Choroid plexus epithelial cell (primary cell): ENCODE data around the gene TMEM72.
A peak's percentile ranks its signal among the peaks of the same experiment; 100 is the strongest.

Experiments used
- DNase-seq: peaks from one replicate; pipeline ENCODE4 v3.0.0-alpha.2; 2010; ENCODE audit warnings: low read depth
- H3K4me3 ChIP-seq: 2 replicates; pipeline ENCODE4 v1.5.1; 2011; ENCODE audit warnings: low read depth, mild to moderate bottlenecking, control low read depth, low read length, moderate library complexity
- TF ChIP-seq, protein P1 (sequence below): conservative IDR thresholded peaks from 2 replicates; pipeline ENCODE4 v1.5.1; 2011; ENCODE audit warnings: low read depth, mild to moderate bottlenecking, control low read depth, inconsistent platforms, low read length, moderate library complexity

Gene TMEM72

DNA sequence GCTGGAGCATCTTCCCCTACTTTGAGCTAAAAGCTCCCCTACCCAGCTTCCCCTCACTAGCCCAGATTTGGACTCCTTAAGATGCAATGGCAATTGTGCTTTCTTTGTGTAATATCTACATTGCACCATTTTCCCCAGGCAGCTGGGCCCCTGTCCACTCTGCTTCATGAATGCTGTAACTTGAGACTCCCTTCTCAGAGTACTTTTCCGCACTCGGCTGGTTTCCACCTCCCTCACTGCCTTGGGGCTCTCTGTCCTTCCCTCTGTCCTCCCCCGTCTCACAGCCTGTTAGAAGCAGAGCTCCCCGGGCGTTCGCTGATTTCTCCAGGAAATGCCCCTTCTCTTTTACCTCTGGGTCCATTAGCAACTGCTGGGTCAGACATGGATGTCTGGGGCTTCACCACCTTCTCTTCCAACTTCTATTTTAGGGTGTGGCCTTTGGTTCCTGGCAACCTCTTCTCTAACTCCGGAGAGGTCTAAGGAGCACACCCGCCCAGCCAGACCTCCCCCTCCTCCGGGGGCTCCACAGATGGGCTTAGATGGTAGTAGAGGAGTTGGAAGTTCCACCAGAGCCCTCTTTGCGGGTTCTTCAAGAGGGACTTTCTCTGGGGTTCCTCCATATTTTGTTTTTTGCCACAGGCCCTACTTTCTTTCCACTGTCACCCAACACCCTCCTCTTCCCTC lies 2.9 kb upstream of the TMEM72 start:
- peak; percentile 82 for DNase-seq
- TF ChIP-seq, protein P1, sequence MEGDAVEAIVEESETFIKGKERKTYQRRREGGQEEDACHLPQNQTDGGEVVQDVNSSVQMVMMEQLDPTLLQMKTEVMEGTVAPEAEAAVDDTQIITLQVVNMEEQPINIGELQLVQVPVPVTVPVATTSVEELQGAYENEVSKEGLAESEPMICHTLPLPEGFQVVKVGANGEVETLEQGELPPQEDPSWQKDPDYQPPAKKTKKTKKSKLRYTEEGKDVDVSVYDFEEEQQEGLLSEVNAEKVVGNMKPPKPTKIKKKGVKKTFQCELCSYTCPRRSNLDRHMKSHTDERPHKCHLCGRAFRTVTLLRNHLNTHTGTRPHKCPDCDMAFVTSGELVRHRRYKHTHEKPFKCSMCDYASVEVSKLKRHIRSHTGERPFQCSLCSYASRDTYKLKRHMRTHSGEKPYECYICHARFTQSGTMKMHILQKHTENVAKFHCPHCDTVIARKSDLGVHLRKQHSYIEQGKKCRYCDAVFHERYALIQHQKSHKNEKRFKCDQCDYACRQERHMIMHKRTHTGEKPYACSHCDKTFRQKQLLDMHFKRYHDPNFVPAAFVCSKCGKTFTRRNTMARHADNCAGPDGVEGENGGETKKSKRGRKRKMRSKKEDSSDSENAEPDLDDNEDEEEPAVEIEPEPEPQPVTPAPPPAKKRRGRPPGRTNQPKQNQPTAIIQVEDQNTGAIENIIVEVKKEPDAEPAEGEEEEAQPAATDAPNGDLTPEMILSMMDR: no peak
- no peak overlapping the region for H3K4me3 ChIP-seq

DNA sequence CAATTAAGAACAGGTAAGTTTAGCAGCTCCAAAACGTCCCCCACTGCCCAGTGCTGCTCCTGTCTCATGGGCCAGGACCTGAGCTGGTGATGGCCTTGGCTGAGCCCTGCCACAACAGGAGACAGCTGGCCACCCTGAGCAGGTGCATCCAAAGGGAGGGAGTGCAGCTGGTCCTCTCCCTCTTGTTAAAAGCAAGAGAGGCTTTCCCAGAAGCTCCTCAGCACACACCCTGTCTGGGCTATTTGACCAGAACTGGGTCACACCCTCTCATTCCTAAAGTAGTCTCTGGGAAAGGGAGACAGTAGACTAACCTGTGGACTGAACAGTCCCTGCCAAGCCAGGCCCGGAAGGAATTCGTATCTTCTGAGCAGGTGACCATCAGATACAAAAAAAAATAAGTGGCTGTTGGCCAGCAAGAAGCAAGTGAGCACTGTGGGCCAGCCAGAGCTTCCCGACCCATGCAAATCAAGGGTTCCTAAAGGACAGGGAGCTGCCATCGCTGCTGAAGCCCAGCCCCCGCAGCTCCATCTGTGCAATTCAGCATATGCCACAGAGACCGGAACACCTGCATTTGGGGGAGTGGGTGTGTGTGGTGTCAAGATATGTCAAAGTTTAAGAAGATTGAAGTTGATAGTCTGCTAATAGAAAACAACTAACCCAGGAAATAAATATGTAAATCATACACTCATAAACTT lies 2.1 kb upstream of the TMEM72 start:
- DNase-seq: no peak
- TF ChIP-seq, protein P1: no peak
- no peak overlapping the region for H3K4me3 ChIP-seq

DNA sequence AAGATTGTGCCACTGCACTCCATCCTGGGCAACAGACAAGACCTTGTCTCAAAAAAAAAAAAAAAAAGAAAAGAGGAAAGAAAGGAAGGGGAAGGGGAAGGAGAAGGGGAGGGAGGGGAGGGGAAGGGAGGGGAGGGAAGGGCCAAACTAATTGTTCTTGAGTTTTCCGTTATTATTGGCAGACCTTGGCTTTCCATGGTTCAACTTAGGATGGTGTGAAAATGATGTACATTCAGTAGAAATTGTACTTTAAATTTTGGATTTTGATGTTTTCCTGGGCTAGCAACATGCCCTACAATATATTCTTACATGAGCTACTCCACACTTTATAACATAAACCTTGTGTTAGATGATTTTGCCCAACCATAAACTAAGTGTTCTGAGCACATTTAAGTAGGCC lies 1.2 kb upstream of the TMEM72 start:
- H3K4me3 ChIP-seq: no peak overlapping the region
- no peak for DNase-seq
- TF ChIP-seq, protein P1: no peak

DNA sequence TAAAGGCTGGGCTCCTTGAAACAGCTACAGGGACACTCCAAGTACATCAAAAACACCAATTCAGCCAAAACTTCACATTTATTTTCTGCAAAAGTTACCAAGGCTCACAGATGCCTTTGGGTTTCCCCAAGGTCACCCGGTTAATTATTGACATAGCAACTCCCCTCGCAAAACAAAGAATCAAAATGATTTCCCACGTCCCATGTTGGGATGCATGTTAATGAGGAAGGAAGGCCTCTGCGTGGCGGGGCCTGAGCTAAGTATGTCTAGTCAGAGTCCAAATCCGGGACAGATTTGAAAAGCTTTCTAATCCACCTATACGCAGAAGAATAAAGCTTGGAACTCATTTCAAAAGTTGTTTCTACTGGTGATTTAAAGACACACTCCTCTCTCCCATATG lies 535 bp upstream of the TMEM72 start:
- TF ChIP-seq, protein P1: no peak
- H3K4me3 ChIP-seq: no peak overlapping the region
- no peak for DNase-seq

DNA sequence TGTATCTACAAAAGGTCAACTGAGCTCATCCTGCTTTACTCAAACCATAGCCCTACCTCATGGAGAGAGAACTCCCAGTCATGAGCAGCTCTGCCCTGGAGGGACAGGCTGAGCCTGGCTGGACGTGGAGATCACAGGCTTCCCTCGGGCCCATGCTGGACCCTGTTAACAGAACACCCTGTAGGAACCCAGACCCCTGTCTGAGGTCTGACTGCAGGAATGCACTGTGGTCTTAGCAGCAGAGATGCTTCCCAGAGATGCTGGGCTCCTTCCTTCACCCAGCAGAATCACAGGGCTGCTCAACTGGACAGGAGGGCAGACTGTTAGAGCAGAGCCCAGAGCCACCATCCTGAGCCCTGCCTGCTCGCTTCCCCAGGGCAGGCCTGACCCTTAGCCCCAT lies 814 bp downstream of the TMEM72 start:
- no peak for DNase-seq
- H3K4me3 ChIP-seq: no peak overlapping the region
- TF ChIP-seq, protein P1: no peak

DNA sequence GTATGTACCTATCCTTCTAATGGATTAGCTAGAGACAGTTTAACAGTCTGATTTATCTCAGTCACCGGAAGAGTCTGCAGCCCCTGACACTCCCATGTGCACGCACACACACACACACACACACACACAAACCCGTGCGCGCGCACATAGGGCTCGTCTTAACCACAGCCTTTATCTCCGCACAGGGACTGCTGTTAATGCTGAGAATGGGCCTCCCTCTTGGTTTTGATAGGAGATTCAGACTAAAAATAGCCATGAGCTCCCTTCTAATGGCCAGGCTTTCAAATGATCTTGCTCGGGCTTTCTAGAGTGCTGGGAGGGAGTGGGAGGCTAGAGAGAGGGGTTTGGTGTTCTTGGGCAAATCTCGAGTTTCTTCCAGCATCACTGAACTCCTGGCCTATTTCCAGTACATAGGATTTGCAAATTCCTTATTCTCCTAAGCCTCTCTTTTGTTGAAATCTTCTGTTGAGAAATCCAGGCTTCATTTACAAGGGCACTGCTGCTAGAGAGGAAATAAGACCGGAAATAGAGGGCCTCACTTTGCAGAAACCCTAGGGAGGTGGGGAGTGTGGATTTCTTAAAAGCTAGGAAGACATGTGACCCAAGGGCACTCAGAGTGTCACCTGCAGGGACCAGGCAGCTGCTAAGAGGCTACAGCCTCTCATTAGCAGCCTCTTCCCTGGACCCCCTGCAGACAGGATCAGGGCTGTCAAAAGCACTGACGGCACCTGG lies 2.4 kb downstream of the TMEM72 start:
- no peak overlapping the region for H3K4me3 ChIP-seq
- DNase-seq: peak; percentile 59

More for the DNA sequence above, 2.4 kb downstream of the TMEM72 start:
- TF ChIP-seq, protein P1: no peak
